ENCODE measurements around the gene HOXA2. TPM values are rescaled to one million over a fixed set of nuclear protein-coding genes. Genes with fewer than 3 reads are reported as not detected.

HOXA2 gene
- total RNA-seq, 1 donor from 2014 or later: 2.0 TPM

DNA sequence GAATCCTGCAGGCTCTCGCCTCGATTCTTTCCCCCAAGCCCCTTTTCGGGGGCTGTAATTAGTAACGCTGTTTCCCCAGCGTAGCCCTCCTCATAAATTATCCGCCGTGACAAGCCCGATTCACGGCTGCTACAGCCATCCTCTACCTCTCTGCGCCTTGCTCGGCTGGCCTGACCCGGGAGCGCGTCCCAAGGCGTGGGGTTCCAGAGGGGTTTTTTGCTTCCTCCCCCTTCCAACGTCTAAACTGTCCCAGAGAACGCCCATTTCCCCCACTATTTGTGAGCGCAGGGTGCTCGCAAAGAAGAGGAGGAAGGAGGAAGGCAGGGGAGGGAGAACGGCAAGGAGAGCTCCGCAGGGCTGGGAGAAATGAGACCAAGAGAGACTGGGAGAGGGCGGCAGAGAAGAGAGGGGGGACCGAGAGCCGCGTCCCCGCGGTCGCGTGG lies 40.1 kb upstream of the HOXA2 start:
- peak in 1 of 2 donors; percentile 58 for DNase-seq (ENCODE audit: extremely low spot score in 2 of 2)
- H3K36me3 ChIP-seq: peaks cover 0 to 11% of the 10 kb centered on the region in 2 donors
- intact Hi-C loops (cut with DNase I): no loop called here
- no peaks in the 10 kb centered on the region for H3K27me3 ChIP-seq
- H3K9me3 ChIP-seq: no peaks in the 10 kb centered on the region
- no peak for TF ChIP-seq POLR2A (IDR thresholded peaks at IDR 0.05)
- no peak for TF ChIP-seq POLR2AphosphoS5 (IDR thresholded peaks at IDR 0.05; ENCODE audit: insufficient read depth in 1 of 2, low read depth in 1 of 2)
- TF ChIP-seq, protein P1, sequence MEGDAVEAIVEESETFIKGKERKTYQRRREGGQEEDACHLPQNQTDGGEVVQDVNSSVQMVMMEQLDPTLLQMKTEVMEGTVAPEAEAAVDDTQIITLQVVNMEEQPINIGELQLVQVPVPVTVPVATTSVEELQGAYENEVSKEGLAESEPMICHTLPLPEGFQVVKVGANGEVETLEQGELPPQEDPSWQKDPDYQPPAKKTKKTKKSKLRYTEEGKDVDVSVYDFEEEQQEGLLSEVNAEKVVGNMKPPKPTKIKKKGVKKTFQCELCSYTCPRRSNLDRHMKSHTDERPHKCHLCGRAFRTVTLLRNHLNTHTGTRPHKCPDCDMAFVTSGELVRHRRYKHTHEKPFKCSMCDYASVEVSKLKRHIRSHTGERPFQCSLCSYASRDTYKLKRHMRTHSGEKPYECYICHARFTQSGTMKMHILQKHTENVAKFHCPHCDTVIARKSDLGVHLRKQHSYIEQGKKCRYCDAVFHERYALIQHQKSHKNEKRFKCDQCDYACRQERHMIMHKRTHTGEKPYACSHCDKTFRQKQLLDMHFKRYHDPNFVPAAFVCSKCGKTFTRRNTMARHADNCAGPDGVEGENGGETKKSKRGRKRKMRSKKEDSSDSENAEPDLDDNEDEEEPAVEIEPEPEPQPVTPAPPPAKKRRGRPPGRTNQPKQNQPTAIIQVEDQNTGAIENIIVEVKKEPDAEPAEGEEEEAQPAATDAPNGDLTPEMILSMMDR (IDR thresholded peaks at IDR 0.05): no peak
- peak overlapping the region; percentile 34 for H3K27ac ChIP-seq
- H3K4me1 ChIP-seq: peaks cover 13% of the 10 kb centered on the region
- H3K4me3 ChIP-seq: peak overlapping the region; percentile 7 to 41

DNA sequence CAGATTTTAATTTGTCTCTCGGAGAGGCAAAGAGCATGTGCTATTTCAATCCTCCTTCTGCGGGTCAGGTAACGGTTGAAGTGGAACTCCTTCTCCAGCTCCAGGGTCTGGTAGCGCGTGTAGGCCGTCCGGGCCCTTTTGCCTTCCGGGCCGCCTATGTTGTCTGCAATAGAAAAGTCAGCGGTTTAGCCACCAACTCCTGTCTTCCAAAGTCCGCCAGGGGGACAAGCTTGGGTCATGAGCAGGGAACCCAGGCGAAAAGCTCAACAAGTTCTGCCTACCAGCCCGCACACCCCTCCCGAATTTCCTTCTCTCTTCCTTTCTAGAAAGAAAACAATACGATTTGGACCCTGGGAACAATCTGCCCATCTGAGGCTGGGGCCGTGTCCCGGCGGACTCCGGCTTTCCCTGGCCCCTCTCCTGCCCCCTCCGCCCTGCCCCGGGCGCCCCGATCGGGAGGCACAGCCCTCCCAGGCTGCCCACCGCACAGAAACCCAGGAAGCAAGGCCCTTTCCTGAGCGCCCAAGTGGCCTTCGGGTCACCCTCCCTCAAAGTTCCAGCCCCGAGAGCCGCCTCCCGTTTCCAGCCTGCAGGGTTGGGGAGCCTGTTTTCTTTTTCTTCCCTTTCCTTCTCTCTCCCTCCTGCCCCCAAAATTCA lies 39.6 kb upstream of the HOXA2 start:
- peaks cover 8% of the 10 kb centered on the region for H3K4me1 ChIP-seq
- no peak for TF ChIP-seq POLR2A (IDR thresholded peaks at IDR 0.05)
- TF ChIP-seq, protein P1 (IDR thresholded peaks at IDR 0.05): no peak
- no peak for TF ChIP-seq POLR2AphosphoS5 (IDR thresholded peaks at IDR 0.05; ENCODE audit: insufficient read depth in 1 of 2, low read depth in 1 of 2)
- no peaks in the 10 kb centered on the region for H3K27me3 ChIP-seq
- intact Hi-C loops (cut with DNase I): no loop called here
- H3K9me3 ChIP-seq: no peaks in the 10 kb centered on the region
- H3K4me3 ChIP-seq: peak overlapping the region in 1 of 2 donors; percentile 41
- H3K27ac ChIP-seq: no peak overlapping the region
- DNase-seq (ENCODE audit: extremely low spot score in 2 of 2): no peak
- peaks cover 0 to 11% of the 10 kb centered on the region in 2 donors for H3K36me3 ChIP-seq

DNA sequence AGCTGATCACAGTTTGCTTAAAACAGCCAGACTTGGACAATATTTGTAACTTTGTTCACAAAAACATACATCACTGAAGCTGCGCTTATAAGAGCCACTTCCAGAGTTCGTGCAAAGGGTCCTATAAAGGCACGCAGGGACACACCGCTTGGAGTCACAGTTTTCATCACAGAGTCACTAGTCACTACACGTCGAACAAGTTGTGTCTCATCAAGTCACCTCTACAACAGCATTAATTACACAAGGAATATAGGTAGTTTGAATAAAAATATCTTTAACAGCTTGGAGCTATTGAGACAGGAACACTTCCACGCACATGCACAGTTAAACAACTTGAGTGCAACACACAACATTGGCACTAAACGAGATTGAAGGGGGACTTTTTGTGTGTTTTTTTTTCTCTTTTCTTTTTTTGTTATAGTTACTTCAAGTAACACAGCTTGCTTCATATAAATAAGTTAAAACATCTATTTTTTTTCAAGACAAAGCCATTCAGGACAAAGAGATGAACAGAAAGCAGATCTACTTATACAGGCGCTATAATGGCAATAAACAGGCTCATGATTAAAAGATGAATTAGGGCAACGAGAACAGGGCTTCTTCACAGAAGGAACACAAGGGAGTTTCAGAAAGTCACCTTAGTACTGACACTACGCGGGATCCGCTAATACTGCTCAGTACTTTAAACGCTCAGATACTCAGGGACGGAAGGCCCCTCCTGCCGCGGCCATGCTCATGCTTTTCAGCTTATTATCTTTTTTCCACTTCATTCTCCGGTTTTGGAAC lies 38.8 kb upstream of the HOXA2 start:
- Histone ChIP-seq H3K4me3 (no peak overlapping the region), H3K4me1 (peaks cover 8% of the 10 kb centered on the region), H3K27ac (no peak overlapping the region), H3K9me3 (no peaks in the 10 kb centered on the region), H3K36me3 (peaks cover 0 to 11% of the 10 kb centered on the region in 2 donors), H3K27me3 (no peaks in the 10 kb centered on the region)
- no peak for DNase-seq (ENCODE audit: extremely low spot score in 2 of 2)
- no peak for TF ChIP-seq POLR2A (IDR thresholded peaks at IDR 0.05)
- TF ChIP-seq POLR2AphosphoS5 (IDR thresholded peaks at IDR 0.05; ENCODE audit: insufficient read depth in 1 of 2, low read depth in 1 of 2): no peak
- TF ChIP-seq, protein P1 (IDR thresholded peaks at IDR 0.05): no peak
- intact Hi-C loops (cut with DNase I): no loop called here

DNA sequence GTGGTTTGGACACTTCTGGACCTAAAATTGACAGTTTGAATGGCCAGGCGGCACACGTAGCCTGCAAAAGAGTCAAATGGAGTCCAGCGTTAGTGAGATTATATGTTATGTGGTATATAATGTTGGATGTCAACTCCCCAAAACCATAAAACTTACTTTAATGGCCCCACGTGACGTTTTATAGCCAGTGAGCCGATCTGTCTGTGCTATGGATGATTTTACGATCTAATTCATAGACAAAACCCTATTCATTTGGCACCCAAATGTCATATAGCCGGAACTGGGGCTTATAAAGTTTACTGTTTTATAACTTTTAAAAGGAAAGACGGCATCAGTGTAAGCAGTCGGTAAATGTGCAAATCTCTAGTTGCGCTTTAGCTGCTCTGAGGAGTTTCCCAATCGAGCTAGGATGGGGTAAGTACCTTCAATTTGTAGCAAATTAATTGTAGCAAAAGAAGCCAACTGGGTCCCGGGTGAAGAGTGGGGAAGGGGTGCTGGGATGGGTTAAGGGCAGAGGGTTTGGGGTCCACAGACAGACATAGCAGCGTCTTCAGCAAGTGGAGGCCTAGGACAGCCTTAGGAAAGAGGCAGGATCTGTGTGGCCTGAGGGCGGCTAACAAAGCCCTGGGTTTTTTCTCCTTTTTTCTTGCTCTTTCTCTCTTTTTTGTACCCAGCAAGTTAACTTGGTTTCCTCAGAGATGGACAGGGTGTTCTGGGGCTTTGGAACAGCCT lies 37.8 kb upstream of the HOXA2 start:
- Histone ChIP-seq H3K27me3 (no peaks in the 10 kb centered on the region), H3K4me1 (peaks cover 8% of the 10 kb centered on the region), H3K27ac (no peak overlapping the region), H3K9me3 (no peaks in the 10 kb centered on the region), H3K4me3 (no peak overlapping the region), H3K36me3 (peaks cover 0 to 11% of the 10 kb centered on the region in 2 donors)
- no peak for TF ChIP-seq POLR2AphosphoS5 (IDR thresholded peaks at IDR 0.05; ENCODE audit: insufficient read depth in 1 of 2, low read depth in 1 of 2)
- no peak for TF ChIP-seq POLR2A (IDR thresholded peaks at IDR 0.05)
- TF ChIP-seq, protein P1 (IDR thresholded peaks at IDR 0.05): no peak
- intact Hi-C loops (cut with DNase I): no loop called here
- DNase-seq (ENCODE audit: extremely low spot score in 2 of 2): no peak
